Measurements from ENCODE around the gene TICRR.

The TICRR gene

GRCh38 chr15:89649716-89650115, 74.4 kb downstream of the TICRR start:
- no peak overlapping the region for H3K4me3 ChIP-seq (ENCODE audit: control insufficient read depth, low read depth, low read length)
- DNase-seq (ENCODE audit: low read depth), result no peak
- no peak for TF ChIP-seq CTCF (IDR thresholded peaks at IDR 0.05; ENCODE audit: control insufficient read depth, insufficient read depth, low read depth, low read length, missing control alignments)

GRCh38 chr15:89652131-89652530, 76.9 kb downstream of the TICRR start:
- no peak for DNase-seq (ENCODE audit: low read depth)
- no peak for TF ChIP-seq CTCF (IDR thresholded peaks at IDR 0.05; ENCODE audit: control insufficient read depth, insufficient read depth, low read depth, low read length, missing control alignments)
- H3K4me3 ChIP-seq (ENCODE audit: control insufficient read depth, low read depth, low read length), result no peak overlapping the region

- DNase-seq (ENCODE audit: low read depth), result no peak
- no peak overlapping the region for H3K4me3 ChIP-seq (ENCODE audit: control insufficient read depth, low read depth, low read length)
- no peak for TF ChIP-seq CTCF (IDR thresholded peaks at IDR 0.05; ENCODE audit: control insufficient read depth, insufficient read depth, low read depth, low read length, missing control alignments)
These were observed 77.4 kb downstream of the TICRR start for GRCh38 chr15:89652666-89653065.

- DNase-seq (ENCODE audit: low read depth), result no peak
- no peak overlapping the region for H3K4me3 ChIP-seq (ENCODE audit: control insufficient read depth, low read depth, low read length)
- no peak for TF ChIP-seq CTCF (IDR thresholded peaks at IDR 0.05; ENCODE audit: control insufficient read depth, insufficient read depth, low read depth, low read length, missing control alignments)
These were observed 78.3 kb downstream of the TICRR start for GRCh38 chr15:89653578-89653977.

- DNase-seq (ENCODE audit: low read depth), result peak; percentile 13
- TF ChIP-seq CTCF (IDR thresholded peaks at IDR 0.05; ENCODE audit: control insufficient read depth, insufficient read depth, low read depth, low read length, missing control alignments), result no peak
- peak overlapping the region; percentile 73 for H3K4me3 ChIP-seq (ENCODE audit: control insufficient read depth, low read depth, low read length)
These were observed 79.1 kb downstream of the TICRR start for GRCh38 chr15:89654301-89654761.

GRCh38 chr15:89654847-89655805, 79.9 kb downstream of the TICRR start, which contains the start of gene KIF7:
Gene KIF7 (minus strand): TSS chr15:89655467. CDS start chr15:89652930, 2,537 bp downstream.
- TF ChIP-seq CTCF (IDR thresholded peaks at IDR 0.05; ENCODE audit: control insufficient read depth, insufficient read depth, low read depth, low read length, missing control alignments), result no peak
- peak within 1 kb of the TSS; percentile 73 for H3K4me3 ChIP-seq (ENCODE audit: control insufficient read depth, low read depth, low read length)
- DNase-seq (ENCODE audit: low read depth), result no peak
